Liver (tissue), 3 donors: ENCODE measurements around the gene PIEZO2.

Experiments
- FOXA1 ChIP-seq: IDR thresholded peaks from 2 replicates; pipeline ENCODE4 v1.6.1; 2016; ENCODE audit warnings: antibody characterized with exemption
- RAD21 ChIP-seq, 2 donors: IDR thresholded peaks; 2 replicates each; pipeline ENCODE4 v1.6.1; 2016; ENCODE audit warnings: antibody characterized with exemption in 2 of 2, mild to moderate bottlenecking in 2 of 2
- RXRA ChIP-seq, 2 donors: IDR thresholded peaks; 2 replicates each; pipeline ENCODE4 v1.6.1; 2017 to 2018; ENCODE audit warnings: antibody characterized with exemption in 2 of 2, mild to moderate bottlenecking in 1 of 2
- SP1 ChIP-seq: IDR thresholded peaks from 2 replicates; pipeline ENCODE4 v1.6.1; 2018; ENCODE audit warnings: antibody characterized with exemption, mild to moderate bottlenecking
- TAF1 ChIP-seq: conservative IDR thresholded peaks from 2 replicates; pipeline ENCODE4 v1.6.1; 2016; ENCODE audit warnings: antibody characterized with exemption, mild to moderate bottlenecking
- YY1 ChIP-seq: IDR thresholded peaks from 2 replicates; pipeline ENCODE4 v1.6.1; 2016; ENCODE audit warnings: antibody characterized with exemption, mild to moderate bottlenecking
- TF ChIP-seq, protein P1 (sequence below): fragments of 150-350 bp; IDR thresholded peaks from 2 replicates; pipeline ENCODE4 v1.5.1; 2017; ENCODE audit warnings: improper control_type of control experiment, low read depth, low read length; ENCODE audit not compliant: missing input control
- TF ChIP-seq, protein P2 (sequence below): IDR thresholded peaks from 2 replicates; pipeline ENCODE4 v1.6.1; 2016; ENCODE audit warnings: antibody characterized with exemption
- TF ChIP-seq, protein P3 (sequence below): IDR thresholded peaks from 2 replicates; pipeline ENCODE4 v1.6.1; 2016; ENCODE audit warnings: antibody characterized with exemption
- TF ChIP-seq, protein P4 (sequence below): IDR thresholded peaks from 2 replicates; pipeline ENCODE4 v1.6.1; 2016; ENCODE audit warnings: antibody characterized with exemption
- donor health status: healthy.
- donor health status: healthy.

DNA sequence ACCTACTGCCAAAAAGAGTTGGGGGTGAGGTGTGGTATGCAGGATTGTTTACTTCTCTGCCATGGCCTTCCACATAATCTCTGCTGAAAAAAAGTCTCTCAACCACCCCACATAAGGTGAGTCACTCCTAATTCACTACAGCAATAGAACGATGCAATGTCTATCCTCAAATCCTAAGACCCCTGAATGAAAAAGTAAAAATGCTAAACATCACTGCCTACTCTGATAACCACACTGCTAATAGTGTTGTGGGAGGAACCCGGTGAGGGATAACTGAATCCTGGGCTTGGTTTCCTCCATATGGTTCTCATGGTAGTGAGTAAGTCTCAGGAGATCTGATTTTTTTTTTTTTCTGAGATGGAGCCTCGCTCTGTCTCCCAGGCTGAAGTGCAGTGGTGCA lies 252.5 kb downstream of the PIEZO2 start:
- TF ChIP-seq, protein P1, sequence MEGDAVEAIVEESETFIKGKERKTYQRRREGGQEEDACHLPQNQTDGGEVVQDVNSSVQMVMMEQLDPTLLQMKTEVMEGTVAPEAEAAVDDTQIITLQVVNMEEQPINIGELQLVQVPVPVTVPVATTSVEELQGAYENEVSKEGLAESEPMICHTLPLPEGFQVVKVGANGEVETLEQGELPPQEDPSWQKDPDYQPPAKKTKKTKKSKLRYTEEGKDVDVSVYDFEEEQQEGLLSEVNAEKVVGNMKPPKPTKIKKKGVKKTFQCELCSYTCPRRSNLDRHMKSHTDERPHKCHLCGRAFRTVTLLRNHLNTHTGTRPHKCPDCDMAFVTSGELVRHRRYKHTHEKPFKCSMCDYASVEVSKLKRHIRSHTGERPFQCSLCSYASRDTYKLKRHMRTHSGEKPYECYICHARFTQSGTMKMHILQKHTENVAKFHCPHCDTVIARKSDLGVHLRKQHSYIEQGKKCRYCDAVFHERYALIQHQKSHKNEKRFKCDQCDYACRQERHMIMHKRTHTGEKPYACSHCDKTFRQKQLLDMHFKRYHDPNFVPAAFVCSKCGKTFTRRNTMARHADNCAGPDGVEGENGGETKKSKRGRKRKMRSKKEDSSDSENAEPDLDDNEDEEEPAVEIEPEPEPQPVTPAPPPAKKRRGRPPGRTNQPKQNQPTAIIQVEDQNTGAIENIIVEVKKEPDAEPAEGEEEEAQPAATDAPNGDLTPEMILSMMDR, result no peak
- TF ChIP-seq, protein P2, sequence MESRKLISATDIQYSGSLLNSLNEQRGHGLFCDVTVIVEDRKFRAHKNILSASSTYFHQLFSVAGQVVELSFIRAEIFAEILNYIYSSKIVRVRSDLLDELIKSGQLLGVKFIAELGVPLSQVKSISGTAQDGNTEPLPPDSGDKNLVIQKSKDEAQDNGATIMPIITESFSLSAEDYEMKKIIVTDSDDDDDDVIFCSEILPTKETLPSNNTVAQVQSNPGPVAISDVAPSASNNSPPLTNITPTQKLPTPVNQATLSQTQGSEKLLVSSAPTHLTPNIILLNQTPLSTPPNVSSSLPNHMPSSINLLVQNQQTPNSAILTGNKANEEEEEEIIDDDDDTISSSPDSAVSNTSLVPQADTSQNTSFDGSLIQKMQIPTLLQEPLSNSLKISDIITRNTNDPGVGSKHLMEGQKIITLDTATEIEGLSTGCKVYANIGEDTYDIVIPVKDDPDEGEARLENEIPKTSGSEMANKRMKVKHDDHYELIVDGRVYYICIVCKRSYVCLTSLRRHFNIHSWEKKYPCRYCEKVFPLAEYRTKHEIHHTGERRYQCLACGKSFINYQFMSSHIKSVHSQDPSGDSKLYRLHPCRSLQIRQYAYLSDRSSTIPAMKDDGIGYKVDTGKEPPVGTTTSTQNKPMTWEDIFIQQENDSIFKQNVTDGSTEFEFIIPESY, result no peak
- TF ChIP-seq, protein P3, sequence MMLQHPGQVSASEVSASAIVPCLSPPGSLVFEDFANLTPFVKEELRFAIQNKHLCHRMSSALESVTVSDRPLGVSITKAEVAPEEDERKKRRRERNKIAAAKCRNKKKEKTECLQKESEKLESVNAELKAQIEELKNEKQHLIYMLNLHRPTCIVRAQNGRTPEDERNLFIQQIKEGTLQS, result no peak
- TF ChIP-seq YY1, result no peak
- TF ChIP-seq, protein P4, sequence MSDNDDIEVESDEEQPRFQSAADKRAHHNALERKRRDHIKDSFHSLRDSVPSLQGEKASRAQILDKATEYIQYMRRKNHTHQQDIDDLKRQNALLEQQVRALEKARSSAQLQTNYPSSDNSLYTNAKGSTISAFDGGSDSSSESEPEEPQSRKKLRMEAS, result no peak
- no peak for TF ChIP-seq FOXA1
- no peak for TF ChIP-seq TAF1
- TF ChIP-seq RAD21 (IDR thresholded peaks at IDR 0.05), result no peak
- TF ChIP-seq SP1, result no peak
- no peak for TF ChIP-seq RXRA (IDR thresholded peaks at IDR 0.05)
